ENCODE measurements around the gene SEC63.
A peak's percentile ranks its signal among the peaks of the same experiment; 100 is the strongest.

Gene SEC63

DNA sequence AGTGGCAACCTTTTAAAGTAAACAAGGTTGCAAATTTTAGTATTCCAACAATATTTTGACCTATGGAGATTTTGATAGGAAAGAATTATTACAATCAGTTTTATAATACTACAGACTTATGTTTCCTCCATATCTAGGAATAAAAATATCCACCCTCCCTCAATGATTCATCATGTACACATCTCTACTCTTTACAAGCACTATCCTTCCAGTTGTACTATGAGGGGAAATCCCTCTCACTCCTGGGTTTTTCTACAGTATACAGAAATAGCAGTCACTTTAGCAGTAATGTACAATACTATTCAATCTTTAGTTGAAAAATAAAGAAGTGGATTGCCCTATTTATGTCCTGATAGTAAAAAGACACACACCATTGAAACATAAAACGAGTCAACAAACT lies 87.6 kb downstream of the SEC63 start:
- Histone ChIP-seq H3K27me3 (ENCODE audit: insufficient read depth, low read length) (no peaks in the 10 kb centered on the region), H3K4me1 (ENCODE audit: insufficient read depth, low read length, severe bottlenecking) (no peaks in the 10 kb centered on the region), H3K9me3 (ENCODE audit: low read length) (no peaks in the 10 kb centered on the region), H3K9ac (ENCODE audit: low read length) (no peak overlapping the region), H4K20me1 (ENCODE audit: insufficient read depth, low read length) (no peaks in the 10 kb centered on the region), H3K9me2 (ENCODE audit: low read depth, low read length) (no peaks in the 10 kb centered on the region), H3K79me2 (ENCODE audit: insufficient read depth, low read length) (no peaks in the 10 kb centered on the region), H3K36me3 (ENCODE audit: insufficient read depth, low read length) (peaks cover 49% of the 10 kb centered on the region), H3K27ac (ENCODE audit: low read depth, low read length, poor library complexity, severe bottlenecking) (no peak overlapping the region), H3F3A (ENCODE audit: insufficient read depth, low read length) (no peaks in the 10 kb centered on the region), H2AFZ (ENCODE audit: low read length) (no peak overlapping the region), H3K4me2 (ENCODE audit: low read length) (no peak overlapping the region), H3K4me3 (ENCODE audit: low read depth, low read length, poor library complexity, severe bottlenecking) (no peak overlapping the region)
- TF ChIP-seq EZH2 (IDR thresholded peaks at IDR 0.05; ENCODE audit: borderline replicate concordance, low read length) (no peak), CTCF (IDR thresholded peaks at IDR 0.05; ENCODE audit: low read length) (no peak)

GRCh38 chr6:107869871-107870270 lies 88.1 kb downstream of the SEC63 start:
- no peaks in the 10 kb centered on the region for H4K20me1 ChIP-seq (ENCODE audit: insufficient read depth, low read length)
- H3K4me1 ChIP-seq (ENCODE audit: insufficient read depth, low read length, severe bottlenecking), result no peaks in the 10 kb centered on the region
- no peaks in the 10 kb centered on the region for H3F3A ChIP-seq (ENCODE audit: insufficient read depth, low read length)
- TF ChIP-seq CTCF (IDR thresholded peaks at IDR 0.05; ENCODE audit: low read length) (no peak), EZH2 (IDR thresholded peaks at IDR 0.05; ENCODE audit: borderline replicate concordance, low read length) (no peak)
- H3K4me3 ChIP-seq (ENCODE audit: low read depth, low read length, poor library complexity, severe bottlenecking), result no peak overlapping the region
- H3K79me2 ChIP-seq (ENCODE audit: insufficient read depth, low read length), result no peaks in the 10 kb centered on the region
- no peaks in the 10 kb centered on the region for H3K9me2 ChIP-seq (ENCODE audit: low read depth, low read length)
- H3K4me2 ChIP-seq (ENCODE audit: low read length), result no peak overlapping the region
- no peak overlapping the region for H2AFZ ChIP-seq (ENCODE audit: low read length)
- no peak overlapping the region for H3K27ac ChIP-seq (ENCODE audit: low read depth, low read length, poor library complexity, severe bottlenecking)
- no peaks in the 10 kb centered on the region for H3K27me3 ChIP-seq (ENCODE audit: insufficient read depth, low read length)
- H3K9ac ChIP-seq (ENCODE audit: low read length), result no peak overlapping the region
- peaks cover 44% of the 10 kb centered on the region for H3K36me3 ChIP-seq (ENCODE audit: insufficient read depth, low read length)
- H3K9me3 ChIP-seq (ENCODE audit: low read length), result no peaks in the 10 kb centered on the region

- peaks cover 40% of the 10 kb centered on the region; the same call in 1 of the 2 replicates for H3K36me3 ChIP-seq (ENCODE audit: insufficient read depth, low read length)
- H3K9me2 ChIP-seq (ENCODE audit: low read depth, low read length), result no peaks in the 10 kb centered on the region
- no peak overlapping the region for H3K4me2 ChIP-seq (ENCODE audit: low read length)
- no peaks in the 10 kb centered on the region for H3K9me3 ChIP-seq (ENCODE audit: low read length)
- H3K27ac ChIP-seq (ENCODE audit: low read depth, low read length, poor library complexity, severe bottlenecking), result no peak overlapping the region
- no peak overlapping the region for H3K4me3 ChIP-seq (ENCODE audit: low read depth, low read length, poor library complexity, severe bottlenecking)
- H3K9ac ChIP-seq (ENCODE audit: low read length), result no peak overlapping the region
- no peaks in the 10 kb centered on the region for H3K79me2 ChIP-seq (ENCODE audit: insufficient read depth, low read length)
- no peaks in the 10 kb centered on the region for H4K20me1 ChIP-seq (ENCODE audit: insufficient read depth, low read length)
- no peaks in the 10 kb centered on the region for H3K27me3 ChIP-seq (ENCODE audit: insufficient read depth, low read length)
- no peak for TF ChIP-seq EZH2 (IDR thresholded peaks at IDR 0.05; ENCODE audit: borderline replicate concordance, low read length)
- H3K4me1 ChIP-seq (ENCODE audit: insufficient read depth, low read length, severe bottlenecking), result no peaks in the 10 kb centered on the region
- no peak overlapping the region for H2AFZ ChIP-seq (ENCODE audit: low read length)
- no peaks in the 10 kb centered on the region for H3F3A ChIP-seq (ENCODE audit: insufficient read depth, low read length)
Measured at GRCh38 chr6:107868867-107869611, 89.0 kb downstream of the SEC63 start.

DNA sequence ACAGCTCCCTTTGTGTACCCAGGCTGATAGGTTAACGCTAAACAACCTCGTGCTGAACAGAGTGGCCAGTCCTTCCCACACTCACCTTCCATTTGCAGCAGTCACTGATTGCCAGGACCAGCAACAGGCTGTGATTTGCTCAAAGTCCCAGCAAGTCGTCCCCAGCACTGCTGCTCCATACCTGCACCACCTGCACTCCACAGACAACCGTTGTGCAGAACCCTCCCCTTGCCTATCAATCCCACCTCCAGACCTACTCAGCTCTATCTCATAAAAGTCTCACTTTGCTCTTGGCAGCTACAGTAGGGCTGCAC lies 90.7 kb downstream of the SEC63 start:
- H4K20me1 ChIP-seq (ENCODE audit: insufficient read depth, low read length), result no peaks in the 10 kb centered on the region
- H3K79me2 ChIP-seq (ENCODE audit: insufficient read depth, low read length), result no peaks in the 10 kb centered on the region
- no peak overlapping the region for H3K27ac ChIP-seq (ENCODE audit: low read depth, low read length, poor library complexity, severe bottlenecking)
- H2AFZ ChIP-seq (ENCODE audit: low read length), result no peak overlapping the region
- H3K36me3 ChIP-seq (ENCODE audit: insufficient read depth, low read length), result peaks cover 26% of the 10 kb centered on the region; the same call in 1 of the 2 replicates
- H3K9ac ChIP-seq (ENCODE audit: low read length), result no peak overlapping the region
- H3K9me3 ChIP-seq (ENCODE audit: low read length), result no peaks in the 10 kb centered on the region
- H3K9me2 ChIP-seq (ENCODE audit: low read depth, low read length), result no peaks in the 10 kb centered on the region
- H3F3A ChIP-seq (ENCODE audit: insufficient read depth, low read length), result no peaks in the 10 kb centered on the region
- no peak for TF ChIP-seq EZH2 (IDR thresholded peaks at IDR 0.05; ENCODE audit: borderline replicate concordance, low read length)
- peak; percentile 26; the same call in 1 of the 2 replicates for TF ChIP-seq CTCF (IDR thresholded peaks at IDR 0.05; ENCODE audit: low read length)
- H3K4me1 ChIP-seq (ENCODE audit: insufficient read depth, low read length, severe bottlenecking), result no peaks in the 10 kb centered on the region
- H3K27me3 ChIP-seq (ENCODE audit: insufficient read depth, low read length), result no peaks in the 10 kb centered on the region
- H3K4me3 ChIP-seq (ENCODE audit: low read depth, low read length, poor library complexity, severe bottlenecking), result no peak overlapping the region
- H3K4me2 ChIP-seq (ENCODE audit: low read length), result no peak overlapping the region

Data from OCI-LY1 (cell line).